ENCODE results near the gene CCDC89. TPM values are rescaled to one million over a fixed set of nuclear protein-coding genes. Genes with fewer than 3 reads are reported as not detected.

CCDC89 gene
- total RNA-seq, 1 experiment from 2014 or later: not detected

DNA sequence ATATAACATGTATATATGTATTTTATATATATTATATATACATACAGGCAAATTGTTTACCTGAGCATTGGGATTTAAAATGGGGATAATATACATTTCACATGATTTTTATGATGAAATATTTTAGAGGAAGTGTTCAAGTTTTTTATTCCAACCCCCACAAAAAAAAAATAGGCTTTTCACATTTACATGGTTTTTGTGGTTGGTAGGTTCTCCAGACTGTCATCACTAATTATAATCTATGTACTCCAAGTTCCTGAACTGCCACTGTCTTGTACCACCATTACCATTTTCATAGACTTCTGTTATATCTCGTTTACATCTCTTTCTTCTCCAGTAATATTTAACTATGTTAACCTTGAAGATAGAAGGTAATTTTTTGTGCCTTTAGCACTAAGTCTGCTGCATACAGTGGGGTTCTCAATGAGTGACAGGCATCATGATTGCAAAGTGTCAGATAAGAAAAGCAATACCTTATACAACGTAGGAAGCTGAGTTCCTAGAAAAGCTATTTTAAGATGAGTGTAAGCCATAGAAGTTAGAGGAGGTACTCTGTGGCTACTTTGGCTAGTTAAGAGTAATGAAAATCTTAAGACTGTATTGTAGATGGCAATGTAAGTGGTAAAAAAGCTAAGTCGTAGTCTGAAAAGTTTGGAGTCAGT, 33.1 kb downstream of the CCDC89 start:
- DNase-seq (ENCODE audit: low read depth): no peak

DNA sequence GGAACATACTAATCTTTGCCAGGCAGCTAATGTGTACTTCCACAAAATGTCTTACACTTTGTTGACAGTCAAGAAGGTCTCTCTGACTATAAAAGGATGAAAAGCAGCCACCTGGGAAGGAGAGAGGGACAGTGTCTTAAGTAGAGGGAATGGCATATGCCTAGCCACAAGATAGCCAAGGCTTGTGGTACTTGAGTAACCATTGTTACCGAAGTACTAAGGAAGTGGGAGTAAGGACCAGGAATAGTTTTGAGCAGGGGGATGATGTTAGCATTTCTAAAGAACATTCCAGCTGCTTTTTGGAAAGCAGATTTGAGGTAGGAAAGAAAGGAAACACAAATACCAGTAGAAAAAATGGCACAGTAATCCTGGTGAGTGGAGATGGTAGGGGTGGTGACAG, 34.9 kb downstream of the CCDC89 start:
- DNase-seq (ENCODE audit: low read depth): no peak

DNA sequence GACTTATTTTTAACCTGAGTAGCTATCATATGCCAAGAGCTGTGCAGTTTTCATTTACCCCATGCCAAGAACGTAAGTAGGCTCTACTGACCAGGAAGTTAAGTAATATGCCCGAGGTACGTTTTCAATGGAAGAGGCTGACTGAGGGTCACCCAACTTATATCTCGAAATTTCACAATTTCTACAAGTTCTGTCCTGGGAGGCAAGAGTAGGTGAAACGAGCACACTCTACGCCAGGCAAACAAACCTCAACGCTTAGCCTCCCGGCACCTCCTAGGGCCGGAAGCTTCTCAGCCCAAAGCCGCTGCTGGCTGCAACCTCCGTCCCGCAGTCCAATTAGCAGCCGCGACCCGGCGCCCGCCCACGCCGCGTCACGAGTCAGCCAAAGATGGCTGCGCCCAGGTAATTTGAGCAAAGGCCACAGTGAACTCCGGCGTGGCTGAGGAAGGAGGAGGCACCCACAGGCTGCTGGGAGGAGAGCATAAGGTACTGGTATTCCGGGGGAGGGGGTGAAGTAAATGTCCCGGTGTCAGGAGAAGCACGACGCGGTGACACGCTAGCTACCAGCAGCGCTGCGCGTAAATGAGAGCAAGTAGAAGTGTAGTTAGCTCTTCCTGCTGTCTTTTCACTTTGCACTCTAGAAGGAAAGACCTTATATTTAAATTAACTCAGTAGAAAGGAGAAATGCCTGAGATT, 38.2 kb downstream of the CCDC89 start, which contains the start of gene TMEM126A:
TSS of gene TMEM126A (plus strand) at position 364 of the 696 bp plus-strand sequence. CDS start 2,289 bp downstream, outside the sequence.
- peak; percentile 81 for DNase-seq (ENCODE audit: low read depth)

DNA sequence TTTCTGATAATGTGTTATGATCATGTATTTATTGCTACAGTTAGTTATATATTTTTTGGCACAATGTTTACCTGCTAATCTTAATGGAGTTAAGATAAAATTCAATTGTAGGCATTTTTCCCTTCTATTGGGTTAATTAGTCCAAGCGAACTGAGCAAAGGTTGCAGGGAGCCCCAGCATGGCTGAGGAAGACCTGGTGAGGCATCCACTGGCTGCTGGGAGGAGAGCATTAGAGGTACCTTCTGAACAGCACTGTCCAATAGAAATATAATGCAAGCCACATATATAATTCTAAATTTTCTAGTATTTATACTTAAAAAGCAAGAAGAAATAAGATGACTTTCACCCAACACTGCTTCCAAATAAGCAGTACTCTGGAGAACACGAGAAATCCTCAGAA, 38.9 kb downstream of the CCDC89 start:
- no peak for DNase-seq (ENCODE audit: low read depth)

DNA sequence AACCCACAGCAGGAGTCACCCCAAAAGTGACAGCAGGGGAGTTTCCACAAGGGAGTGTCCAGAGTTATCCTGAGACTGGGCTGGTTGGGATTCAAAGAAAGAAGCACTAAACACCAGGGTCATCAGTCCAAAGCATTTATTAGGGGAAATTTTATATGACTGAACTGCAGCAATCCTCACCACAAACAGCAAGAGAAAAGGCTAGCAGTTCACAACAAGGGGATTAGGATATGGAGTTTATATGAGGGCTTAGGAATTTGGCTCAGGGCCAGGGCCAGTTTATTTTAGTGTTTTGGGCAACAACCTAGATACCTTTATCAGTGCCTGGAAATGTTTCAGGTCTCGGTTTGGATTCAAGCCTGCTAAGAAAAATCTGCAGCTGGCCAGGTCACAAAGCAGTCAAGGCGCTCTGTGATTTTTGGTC, 42.8 kb downstream of the CCDC89 start:
- no peak for DNase-seq (ENCODE audit: low read depth)

DNA sequence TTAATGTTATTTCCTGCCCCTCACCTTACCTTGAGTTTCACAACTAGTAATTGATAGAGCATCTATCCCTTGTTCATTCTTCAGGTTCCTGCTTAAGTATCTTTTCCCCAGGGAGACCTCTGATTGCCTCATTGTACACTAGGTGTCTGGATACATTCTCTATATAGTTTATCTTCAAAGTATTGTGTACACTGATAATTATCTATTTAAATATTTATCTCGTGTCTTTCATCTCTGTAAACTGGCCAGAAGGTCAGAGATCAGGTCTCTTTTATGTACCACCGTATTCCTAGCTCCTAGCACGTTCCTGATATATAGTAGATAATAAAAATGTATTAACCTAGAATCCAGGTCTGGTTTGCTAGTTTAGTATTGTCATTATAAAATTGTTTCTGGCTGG, 51.2 kb downstream of the CCDC89 start:
- no peak for DNase-seq (ENCODE audit: low read depth)

Other genes starting within 250 kb of the CCDC89 start
- 0.36 and 0.49 TPM in 2 replicates for gene DLG2, start 58.9 kb downstream of the CCDC89 start, total RNA-seq (2014; rRNA removed; shearing (Covaris generic))
- gene TMEM126B, start 57.6 kb downstream of the CCDC89 start, total RNA-seq (2014; rRNA removed; shearing (Covaris generic)): 103 and 109 TPM in 2 replicates
- gene TMEM126A, start 38.2 kb downstream of the CCDC89 start, total RNA-seq (2014; rRNA removed; shearing (Covaris generic)): 97.9 and 111 TPM in 2 replicates
- gene CREBZF, start 21.1 kb downstream of the CCDC89 start, total RNA-seq (2014; rRNA removed; shearing (Covaris generic)): 30.5 and 34.6 TPM in 2 replicates
- 57.0 and 66.0 TPM in 2 replicates for gene SYTL2, start 124.9 kb upstream of the CCDC89 start, total RNA-seq (2014; rRNA removed; shearing (Covaris generic))
- gene CCDC83, start 169.2 kb upstream of the CCDC89 start, total RNA-seq (2014; rRNA removed; shearing (Covaris generic)): not detected in 2 replicates

All from RPMI7951 (cell line).